ENCODE results near the gene ZSWIM5.

- TF ChIP-seq CTCF (IDR thresholded peaks at IDR 0.05; ENCODE audit: low read length) = no peak
- no peak for TF ChIP-seq EZH2phosphoT487 (IDR thresholded peaks at IDR 0.05; ENCODE audit: low read length)
- no peak for TF ChIP-seq EZH2 (optimal IDR thresholded peaks at IDR 0.05; ENCODE audit: low read depth, low read length)
These were observed 168.2 kb downstream of the ZSWIM5 start for GRCh38 chr1:45038240-45038639.
